Measurements from ENCODE around the gene DPYD. TPM values are rescaled to one million over a fixed set of nuclear protein-coding genes. Genes with fewer than 3 reads are reported as not detected.

The DPYD gene
- total and polyA plus RNA-seq, 11 donors: 2.6 to 38.4 (median 7.8) TPM

DNA sequence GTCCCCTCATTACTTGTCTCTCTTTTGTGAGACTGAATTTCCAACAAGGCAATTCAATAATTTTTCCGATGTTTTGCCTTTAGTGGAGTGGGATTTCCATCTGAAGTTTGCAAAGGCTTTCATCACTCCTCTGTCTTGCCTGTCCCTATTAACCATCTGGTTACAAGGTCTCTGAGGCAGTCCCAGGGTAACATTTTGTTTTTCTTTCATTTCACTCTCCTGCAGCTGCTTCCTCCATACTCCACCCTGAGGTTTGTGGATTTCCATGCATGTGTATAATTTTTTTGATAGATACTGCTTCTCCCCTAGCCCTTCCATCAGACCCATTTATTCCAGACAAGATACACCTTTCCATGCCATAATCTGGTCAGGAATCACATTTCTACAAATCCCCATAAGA, 832.4 kb downstream of the DPYD start:
- intact Hi-C loops (cut with DNase I): no loop called here
- Histone ChIP-seq H3K4me3 (no peak overlapping the region), H3K36me3 (no peaks in the 10 kb centered on the region), H3K4me1 (peaks cover 0 to 5% (median 0%) of the 10 kb centered on the region in 12 donors), H3K9me3 (no peaks in the 10 kb centered on the region), H3K27ac (peak overlapping the region in 1 of 12 donors; percentile 28), H3K27me3 (no peaks in the 10 kb centered on the region)
- no peak for TF ChIP-seq POLR2A (IDR thresholded peaks at IDR 0.05)
- TF ChIP-seq, protein P1, sequence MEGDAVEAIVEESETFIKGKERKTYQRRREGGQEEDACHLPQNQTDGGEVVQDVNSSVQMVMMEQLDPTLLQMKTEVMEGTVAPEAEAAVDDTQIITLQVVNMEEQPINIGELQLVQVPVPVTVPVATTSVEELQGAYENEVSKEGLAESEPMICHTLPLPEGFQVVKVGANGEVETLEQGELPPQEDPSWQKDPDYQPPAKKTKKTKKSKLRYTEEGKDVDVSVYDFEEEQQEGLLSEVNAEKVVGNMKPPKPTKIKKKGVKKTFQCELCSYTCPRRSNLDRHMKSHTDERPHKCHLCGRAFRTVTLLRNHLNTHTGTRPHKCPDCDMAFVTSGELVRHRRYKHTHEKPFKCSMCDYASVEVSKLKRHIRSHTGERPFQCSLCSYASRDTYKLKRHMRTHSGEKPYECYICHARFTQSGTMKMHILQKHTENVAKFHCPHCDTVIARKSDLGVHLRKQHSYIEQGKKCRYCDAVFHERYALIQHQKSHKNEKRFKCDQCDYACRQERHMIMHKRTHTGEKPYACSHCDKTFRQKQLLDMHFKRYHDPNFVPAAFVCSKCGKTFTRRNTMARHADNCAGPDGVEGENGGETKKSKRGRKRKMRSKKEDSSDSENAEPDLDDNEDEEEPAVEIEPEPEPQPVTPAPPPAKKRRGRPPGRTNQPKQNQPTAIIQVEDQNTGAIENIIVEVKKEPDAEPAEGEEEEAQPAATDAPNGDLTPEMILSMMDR (IDR thresholded peaks at IDR 0.05): no peak
- 63 to 81% (median 70%) methylated on average over 1 of the region's 1 CpG for WGBS, 4 donors
- ATAC-seq (peak in 2 of 4 donors; percentile 20 to 49), DNase-seq (no peak)

DNA sequence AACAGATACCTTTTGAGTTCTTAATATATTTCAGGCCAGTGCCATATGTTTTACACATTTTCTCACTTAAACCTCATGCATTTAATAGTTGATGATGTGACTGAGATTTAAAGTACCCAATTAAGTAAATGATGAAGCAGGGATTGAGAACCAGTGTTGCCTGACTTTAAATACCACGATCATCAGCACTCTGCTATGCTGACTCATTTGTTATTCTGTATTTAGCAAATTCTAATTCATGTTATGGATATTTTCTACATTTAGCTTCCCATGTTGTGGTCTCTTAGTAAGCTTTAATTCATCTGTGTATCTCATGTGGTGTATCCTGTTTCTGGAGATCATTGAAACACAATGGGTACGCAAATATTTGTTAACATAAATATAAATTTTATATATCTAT, 836.3 kb downstream of the DPYD start:
- Histone ChIP-seq H3K4me3 (no peak overlapping the region), H3K4me1 (no peaks in the 10 kb centered on the region), H3K36me3 (peaks cover 0 to 4% (median 0%) of the 10 kb centered on the region in 9 donors), H3K27me3 (no peaks in the 10 kb centered on the region), H3K27ac (no peak overlapping the region), H3K9me3 (no peaks in the 10 kb centered on the region)
- TF ChIP-seq POLR2A (IDR thresholded peaks at IDR 0.05): no peak
- TF ChIP-seq, protein P1 (IDR thresholded peaks at IDR 0.05): no peak
- DNase-seq (no peak), ATAC-seq (no peak)
- intact Hi-C loops (cut with DNase I): no loop called here
- WGBS, 4 donors: 41 to 47% (median 43%) methylated on average over 2 of the region's 2 CpGs

DNA sequence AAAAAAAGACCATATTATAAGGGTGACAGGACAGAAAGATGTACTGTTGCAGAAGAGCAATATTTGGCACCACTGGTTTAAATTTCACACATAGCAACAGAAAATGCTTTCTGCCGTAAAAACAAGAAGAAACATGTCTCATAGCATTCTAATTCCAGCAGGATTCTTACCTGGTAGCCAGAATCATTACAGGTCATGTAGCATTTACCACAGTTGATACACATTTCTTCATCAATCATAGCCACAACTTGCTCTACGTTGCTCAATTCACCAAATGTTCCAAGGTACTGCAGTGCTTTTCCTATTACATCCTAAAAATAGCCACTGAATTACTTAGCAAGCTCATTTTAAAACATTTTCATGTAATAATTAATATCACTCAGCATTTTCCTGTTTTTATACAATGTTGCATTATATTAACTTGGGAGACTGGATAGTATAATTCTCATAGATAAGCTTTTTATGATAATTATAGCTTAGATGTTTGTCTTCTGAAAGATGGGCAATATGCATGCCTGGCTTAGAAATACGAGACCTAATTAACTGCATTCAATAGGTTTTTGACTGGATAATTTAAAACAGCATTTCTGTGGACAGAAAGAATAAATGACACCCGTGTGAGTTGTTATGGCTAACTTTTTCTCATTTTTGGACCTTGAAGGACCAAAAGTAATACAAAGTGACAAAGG, 838.5 kb downstream of the DPYD start:
- intact Hi-C loops (cut with DNase I): no loop called here
- 55 to 64% (median 61%) methylated on average over 4 of the region's 4 CpGs for WGBS, 4 donors
- H3K27ac ChIP-seq: no peak overlapping the region
- no peaks in the 10 kb centered on the region for H3K9me3 ChIP-seq
- no peaks in the 10 kb centered on the region for H3K4me1 ChIP-seq
- H3K36me3 ChIP-seq: peaks cover 0 to 11% (median 0%) of the 10 kb centered on the region in 9 donors
- ATAC-seq (no peak), DNase-seq (no peak)
- no peak for TF ChIP-seq POLR2A (IDR thresholded peaks at IDR 0.05)
- TF ChIP-seq, protein P1 (IDR thresholded peaks at IDR 0.05): no peak
- no peak overlapping the region for H3K4me3 ChIP-seq
- no peaks in the 10 kb centered on the region for H3K27me3 ChIP-seq

DNA sequence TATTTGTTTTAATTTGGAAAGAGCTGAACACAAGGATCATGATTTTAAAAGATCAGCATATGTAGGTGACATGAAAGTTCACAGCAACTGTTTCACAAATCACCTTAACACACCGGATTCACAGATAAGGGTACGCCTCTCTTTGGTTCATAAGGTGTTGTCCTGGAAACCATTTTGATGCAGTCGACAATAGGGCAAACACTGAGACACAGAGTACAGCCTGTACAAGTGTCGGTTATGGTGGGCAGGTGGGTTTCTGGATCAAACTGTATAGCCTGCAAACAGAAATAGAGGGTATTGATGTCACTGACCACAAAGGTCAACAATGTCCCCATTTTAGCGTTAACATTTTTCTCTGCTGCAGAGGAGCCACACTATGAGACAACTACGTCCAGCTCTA, 842.0 kb downstream of the DPYD start:
- H3K36me3 ChIP-seq: peaks cover 0 to 11% (median 0%) of the 10 kb centered on the region in 9 donors
- whole genome bisulfite sequencing, 4 donors: 84 to 90% (median 87%) methylated on average over 6 of the region's 6 CpGs
- no peaks in the 10 kb centered on the region for H3K27me3 ChIP-seq
- no peak for TF ChIP-seq POLR2A (IDR thresholded peaks at IDR 0.05)
- TF ChIP-seq, protein P1 (IDR thresholded peaks at IDR 0.05): no peak
- no peak overlapping the region for H3K27ac ChIP-seq
- intact Hi-C loops (cut with DNase I): no loop called here
- H3K4me1 ChIP-seq: no peaks in the 10 kb centered on the region
- DNase-seq: no peak
- H3K9me3 ChIP-seq: no peaks in the 10 kb centered on the region
- H3K4me3 ChIP-seq: no peak overlapping the region
- no peak for ATAC-seq
